Bronchial smooth muscle cell (primary cell): ENCODE measurements around the gene CCM2. TPM values are rescaled to one million over a fixed set of nuclear protein-coding genes. Genes with fewer than 3 reads are reported as not detected.

Source experiments
- total RNA-seq: library from RNA; depleted of rRNA; stranded (reverse); fragments of >200 nt; gene quantifications from 2 replicates; pipeline ENCODE4 v1.2.1, GENCODE V29; 2014

The CCM2 gene
- 39.6 and 49.7 TPM in 2 replicates for total RNA-seq

GRCh38 chr7:45000093-45001032 is at the start of gene CCM2:
Gene CCM2 (plus strand): TSS chr7:45000201. CDS start chr7:45000334, 133 bp downstream.

GRCh38 chr7:44978511-44979366 is 21.3 kb upstream of the CCM2 start, which contains the start of gene MYO1G:
Gene MYO1G (minus strand): TSS chr7:44979015. CDS start chr7:44978961, 54 bp downstream.

GRCh38 chr7:45088821-45089340 is 88.9 kb downstream of the CCM2 start, which contains the start of gene NACAD:
Gene NACAD (minus strand): TSS chr7:45088969. CDS start chr7:45088894, 75 bp downstream.

DNA sequence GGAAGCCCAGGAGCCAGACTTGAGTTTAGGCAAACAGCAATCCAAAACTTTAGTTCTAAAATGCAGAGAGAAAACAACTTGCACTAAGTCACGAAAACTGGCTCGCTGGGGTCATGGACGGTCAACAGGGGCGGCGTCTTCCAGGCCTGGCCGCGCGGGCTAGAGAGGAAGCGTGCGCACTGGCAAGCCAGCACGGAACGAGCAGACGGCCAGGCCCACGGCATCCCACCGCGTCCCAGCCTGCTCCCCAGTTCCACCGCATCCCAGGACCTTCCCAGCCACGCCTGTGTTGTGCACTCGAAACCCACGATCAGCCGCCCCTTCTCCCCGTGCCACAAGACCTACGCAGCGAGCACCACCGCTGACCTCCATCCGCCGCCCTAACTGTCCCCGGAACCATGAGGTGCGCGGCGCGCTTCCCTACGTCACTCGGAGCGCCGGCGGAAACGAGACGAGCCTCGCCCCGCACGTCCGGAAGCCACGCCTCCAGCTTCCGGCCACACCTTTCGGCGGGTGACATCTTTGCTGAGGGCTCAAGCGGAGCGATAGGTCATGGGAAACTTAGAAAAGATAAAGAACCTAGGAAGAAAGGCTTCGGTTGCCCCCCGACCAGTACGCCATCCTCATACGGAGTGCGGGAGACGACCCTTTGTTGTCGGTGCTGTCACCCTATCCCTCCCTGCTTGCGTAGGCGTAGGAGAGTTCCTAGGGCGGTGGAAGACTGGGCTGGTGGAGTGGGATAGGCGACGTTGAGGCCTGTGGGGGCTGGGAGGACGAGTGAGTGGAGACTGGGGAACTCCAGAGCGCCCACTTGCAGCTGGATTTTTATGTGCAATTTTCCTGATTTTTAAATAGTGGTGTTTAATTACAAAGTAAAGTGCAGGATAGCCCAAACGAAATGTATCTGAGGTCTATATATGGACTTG is 111.6 kb downstream of the CCM2 start, which contains the start of gene TBRG4:
TBRG4 (minus strand) TSS at position 400 of the 926 bp plus-strand sequence. CDS start 2,460 bp downstream, outside the sequence.

Other genes with a start within 250 kb of the CCM2 start
- gene PPIA, start 203.5 kb upstream of the CCM2 start, total RNA-seq, result 773 and 1,099 TPM in 2 replicates
- gene H2AZ2, start 152.1 kb upstream of the CCM2 start, total RNA-seq, result 234 and 253 TPM in 2 replicates
- 6.9 and 13.2 TPM in 2 replicates for gene PURB, start 114.7 kb upstream of the CCM2 start, total RNA-seq
- gene MYO1G, start 21.2 kb upstream of the CCM2 start, total RNA-seq, result under 0.01 TPM in 2 replicates
- gene NACAD, start 88.8 kb downstream of the CCM2 start, total RNA-seq, result 1.7 and 2.8 TPM in 2 replicates
- gene TBRG4, start 111.5 kb downstream of the CCM2 start, total RNA-seq, result 37.2 and 39.4 TPM in 2 replicates
- gene RAMP3, start 157.6 kb downstream of the CCM2 start, total RNA-seq, result 0.17 TPM in 1 of 2 replicates, not detected in the other